OCI-LY7 (cell line): ENCODE results near the gene NLRP3.

ENCODE experiments used
- EZH2phosphoT487 ChIP-seq: fragments of 200-600 bp; sonication (generic); IDR thresholded peaks from 2 replicates; pipeline ENCODE4 v1.6.1; 2018; ENCODE audit warnings: low read depth, borderline replicate concordance, mild to moderate bottlenecking, mixed run types, antibody characterized with exemption, low read length, moderate library complexity, mixed read lengths
- TF ChIP-seq, protein P1 (sequence below): fragments of 200-600 bp; sonication (generic); conservative IDR thresholded peaks from 2 replicates; pipeline ENCODE4 v1.5.1; 2014; ENCODE audit warnings: mild to moderate bottlenecking, antibody characterized with exemption, low read length, moderate library complexity, mixed read lengths

DNA sequence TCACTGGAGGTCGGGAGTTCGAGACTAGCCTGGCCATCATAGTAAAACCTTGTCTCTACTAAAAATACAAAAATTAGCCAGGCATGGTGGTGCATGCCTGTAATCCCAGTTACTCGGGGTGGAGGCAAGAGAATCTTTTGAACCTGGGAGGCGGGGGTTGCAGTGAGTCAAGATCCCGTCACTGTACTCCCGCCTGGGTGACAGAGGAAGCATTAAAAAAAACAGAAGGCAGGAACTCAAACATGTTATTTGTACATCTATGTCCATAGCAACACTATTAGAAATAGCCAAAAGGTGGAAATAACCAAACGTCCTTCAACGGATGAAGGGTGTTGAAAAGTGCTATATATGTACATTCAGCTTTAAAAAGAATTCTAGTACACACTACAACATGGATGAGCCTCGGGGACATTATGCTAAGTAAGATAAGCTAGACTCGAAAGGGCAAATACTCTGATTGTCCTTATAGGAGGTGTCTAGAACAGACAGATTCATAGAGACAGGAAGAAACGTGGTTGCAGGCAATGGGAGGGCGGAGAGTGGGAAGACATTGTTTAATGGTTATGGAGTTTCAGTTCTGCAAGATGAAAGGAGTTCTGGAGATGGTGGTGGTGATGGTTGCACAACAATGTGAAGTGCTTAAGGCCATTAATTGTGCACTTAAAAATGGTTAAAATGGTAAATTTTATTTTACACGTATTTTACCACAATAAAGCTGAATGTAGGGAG lies 19.2 kb downstream of the NLRP3 start:
- TF ChIP-seq, protein P1, sequence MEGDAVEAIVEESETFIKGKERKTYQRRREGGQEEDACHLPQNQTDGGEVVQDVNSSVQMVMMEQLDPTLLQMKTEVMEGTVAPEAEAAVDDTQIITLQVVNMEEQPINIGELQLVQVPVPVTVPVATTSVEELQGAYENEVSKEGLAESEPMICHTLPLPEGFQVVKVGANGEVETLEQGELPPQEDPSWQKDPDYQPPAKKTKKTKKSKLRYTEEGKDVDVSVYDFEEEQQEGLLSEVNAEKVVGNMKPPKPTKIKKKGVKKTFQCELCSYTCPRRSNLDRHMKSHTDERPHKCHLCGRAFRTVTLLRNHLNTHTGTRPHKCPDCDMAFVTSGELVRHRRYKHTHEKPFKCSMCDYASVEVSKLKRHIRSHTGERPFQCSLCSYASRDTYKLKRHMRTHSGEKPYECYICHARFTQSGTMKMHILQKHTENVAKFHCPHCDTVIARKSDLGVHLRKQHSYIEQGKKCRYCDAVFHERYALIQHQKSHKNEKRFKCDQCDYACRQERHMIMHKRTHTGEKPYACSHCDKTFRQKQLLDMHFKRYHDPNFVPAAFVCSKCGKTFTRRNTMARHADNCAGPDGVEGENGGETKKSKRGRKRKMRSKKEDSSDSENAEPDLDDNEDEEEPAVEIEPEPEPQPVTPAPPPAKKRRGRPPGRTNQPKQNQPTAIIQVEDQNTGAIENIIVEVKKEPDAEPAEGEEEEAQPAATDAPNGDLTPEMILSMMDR: no peak
- TF ChIP-seq EZH2phosphoT487: no peak
